Bronchial epithelial cell (primary cell): ENCODE results near the gene OSBPL1A. TPM values are rescaled to one million over a fixed set of nuclear protein-coding genes. Genes with fewer than 3 reads are reported as not detected.

Source experiments
- DNase-seq: peaks from one replicate; pipeline ENCODE4 v3.0.0-alpha.2; 2010; ENCODE audit warnings: low read depth
- FAIRE-seq: peaks from 2 replicates; lab custom pipeline; 2011; peaks lifted over from hg19 to GRCh38; lab: Jason Lieb, UNC
- H3K27me3 ChIP-seq: 2 replicates; pipeline ENCODE4 v1.5.1; 2011; ENCODE audit warnings: low read length; ENCODE audit not compliant: control insufficient read depth, insufficient read depth
- H3K36me3 ChIP-seq: 2 replicates; pipeline ENCODE4 v1.5.1; 2011; ENCODE audit warnings: low read length; ENCODE audit not compliant: control insufficient read depth, insufficient read depth
- H3K4me3 ChIP-seq: 2 replicates; pipeline ENCODE4 v1.5.1; 2011; ENCODE audit warnings: mild to moderate bottlenecking, low read depth, low read length, control low read depth
- CTCF ChIP-seq: IDR thresholded peaks from 2 replicates; pipeline ENCODE4 v1.5.1; 2011; ENCODE audit warnings: mild to moderate bottlenecking, moderate library complexity, low read length, control low read depth, inconsistent platforms; ENCODE audit not compliant: insufficient read depth, severe bottlenecking
- total RNA-seq: library from RNA; depleted of rRNA; stranded (reverse); fragments of >200 nt; gene quantifications from 2 replicates; pipeline ENCODE4 v1.2.1, GENCODE V29; 2014

The OSBPL1A gene
- total RNA-seq, 1 donor from 2014 or later, result 22.6 TPM

GRCh38 chr18:24112464-24112863 is 285.2 kb downstream of the OSBPL1A start:
- Histone ChIP-seq H3K36me3 (peaks cover 1% of the 10 kb centered on the region), H3K4me3 (no peak overlapping the region), H3K27me3 (no peaks in the 10 kb centered on the region)
- FAIRE-seq (no peak), DNase-seq (no peak)
- no peak for TF ChIP-seq CTCF

Other genes starting within 250 kb of the OSBPL1A start
- 24.1 and 24.5 TPM in 2 replicates for gene IMPACT, start 28.8 kb upstream of the OSBPL1A start, total RNA-seq
- under 0.01 and 0.13 TPM in 2 replicates for gene HRH4, start 62.8 kb upstream of the OSBPL1A start, total RNA-seq